GM12864 (cell line): ENCODE measurements around the gene AOAH.

Experiments
- DNase-seq: peaks from one replicate; pipeline ENCODE4 v3.0.0-alpha.2; 2011; ENCODE audit warnings: low read depth
- H3K4me3 ChIP-seq: 2 replicates; pipeline ENCODE4 v1.5.1; 2011; ENCODE audit warnings: mild to moderate bottlenecking, low read depth, low read length, control low read depth
- CTCF ChIP-seq: IDR thresholded peaks from 2 replicates; pipeline ENCODE4 v1.5.1; 2011; ENCODE audit warnings: low read depth, mild to moderate bottlenecking, moderate library complexity, low read length, control low read depth, inconsistent platforms; ENCODE audit errors: missing control alignments

The AOAH gene

GRCh38 chr7:36521911-36522310 lies 202.4 kb downstream of the AOAH start:
- TF ChIP-seq CTCF: no peak
- no peak overlapping the region for H3K4me3 ChIP-seq
- no peak for DNase-seq

GRCh38 chr7:36521133-36521532 lies 203.2 kb downstream of the AOAH start:
- no peak for DNase-seq
- no peak overlapping the region for H3K4me3 ChIP-seq
- no peak for TF ChIP-seq CTCF

GRCh38 chr7:36515847-36516246 lies 208.4 kb downstream of the AOAH start:
- no peak for DNase-seq
- TF ChIP-seq CTCF: no peak

GRCh38 chr7:36514289-36515243 lies 209.7 kb downstream of the AOAH start:
- no peak overlapping the region for H3K4me3 ChIP-seq
- TF ChIP-seq CTCF: no peak
- no peak for DNase-seq

More at GRCh38 chr7:36515847-36516246, 208.4 kb downstream of the AOAH start:
- no peak overlapping the region for H3K4me3 ChIP-seq

- H3K4me3 ChIP-seq: no peak overlapping the region
- DNase-seq: no peak
- TF ChIP-seq CTCF: no peak
These were observed 210.9 kb downstream of the AOAH start for GRCh38 chr7:36513393-36513792.

GRCh38 chr7:36512616-36513015 lies 211.7 kb downstream of the AOAH start:
- H3K4me3 ChIP-seq: no peak overlapping the region
- TF ChIP-seq CTCF: no peak
- no peak for DNase-seq

GRCh38 chr7:36509962-36510361 lies 214.3 kb downstream of the AOAH start:
- H3K4me3 ChIP-seq: no peak overlapping the region
- no peak for DNase-seq
- no peak for TF ChIP-seq CTCF
